HG02610 (cell line): ENCODE measurements around the gene NAP1L1.
A peak's percentile ranks its signal among the peaks of the same experiment; 100 is the strongest.

Experiments used
- ATAC-seq: cut with Tn5 transposase; IDR thresholded peaks from one replicate; pipeline ENCODE4 v1.9.1; 2021; ENCODE audit warnings: mild to moderate bottlenecking, moderate library complexity; ENCODE audit not compliant: unreplicated experiment

Gene NAP1L1, protein sequence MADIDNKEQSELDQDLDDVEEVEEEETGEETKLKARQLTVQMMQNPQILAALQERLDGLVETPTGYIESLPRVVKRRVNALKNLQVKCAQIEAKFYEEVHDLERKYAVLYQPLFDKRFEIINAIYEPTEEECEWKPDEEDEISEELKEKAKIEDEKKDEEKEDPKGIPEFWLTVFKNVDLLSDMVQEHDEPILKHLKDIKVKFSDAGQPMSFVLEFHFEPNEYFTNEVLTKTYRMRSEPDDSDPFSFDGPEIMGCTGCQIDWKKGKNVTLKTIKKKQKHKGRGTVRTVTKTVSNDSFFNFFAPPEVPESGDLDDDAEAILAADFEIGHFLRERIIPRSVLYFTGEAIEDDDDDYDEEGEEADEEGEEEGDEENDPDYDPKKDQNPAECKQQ

DNA sequence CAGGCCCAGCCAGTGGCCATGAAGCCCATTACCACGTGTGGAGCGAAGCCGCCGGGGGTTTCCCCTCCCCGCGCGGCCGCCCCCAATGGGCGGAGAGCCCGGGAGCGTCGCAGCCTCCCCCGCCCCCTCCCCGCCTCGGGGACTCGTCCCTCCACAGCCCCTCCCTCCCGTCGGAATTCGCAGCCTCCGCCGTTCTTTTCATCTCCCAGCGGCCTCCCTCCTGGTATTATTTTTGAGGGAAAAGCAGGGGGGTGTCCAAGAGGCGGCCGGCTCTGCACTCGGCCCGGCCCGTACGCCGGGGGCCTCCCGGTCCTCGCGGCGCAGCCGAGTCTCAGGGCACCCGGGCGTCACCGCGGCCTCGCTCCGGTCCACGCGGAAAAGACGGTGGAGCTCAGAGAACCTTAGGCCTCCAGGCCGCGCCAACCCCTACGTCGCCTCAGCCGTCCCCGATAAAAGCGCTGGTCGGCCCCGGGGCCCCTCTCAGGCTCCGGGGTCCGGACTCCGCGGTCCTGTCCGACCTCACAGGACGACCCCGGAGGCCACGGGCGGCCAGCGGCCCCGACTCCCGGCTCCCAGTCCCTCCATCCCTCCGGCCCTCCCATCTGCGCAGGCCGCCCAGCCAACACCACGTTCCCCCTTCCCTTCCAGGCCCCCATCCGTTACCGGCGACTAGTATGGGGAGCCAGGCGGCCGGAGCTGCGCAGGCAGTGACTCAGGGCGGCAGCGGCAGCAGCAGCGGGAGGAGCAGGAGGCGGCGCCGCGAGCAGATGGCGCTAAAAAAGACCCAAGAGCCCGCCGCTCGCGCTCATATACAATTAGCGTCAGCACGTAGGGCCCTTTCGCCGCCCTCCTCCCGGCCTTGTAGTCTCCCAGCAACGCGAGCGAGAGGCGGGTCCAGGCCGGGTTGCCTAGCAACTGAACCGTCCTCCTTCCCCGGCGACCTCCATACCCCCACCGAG lies at the start of gene NAP1L1:
TSS of gene NAP1L1 (minus strand) at position 782 of the 959 bp plus-strand sequence. CDS start 10,466 bp downstream, outside the sequence.
- ATAC-seq = peak; percentile 93

DNA sequence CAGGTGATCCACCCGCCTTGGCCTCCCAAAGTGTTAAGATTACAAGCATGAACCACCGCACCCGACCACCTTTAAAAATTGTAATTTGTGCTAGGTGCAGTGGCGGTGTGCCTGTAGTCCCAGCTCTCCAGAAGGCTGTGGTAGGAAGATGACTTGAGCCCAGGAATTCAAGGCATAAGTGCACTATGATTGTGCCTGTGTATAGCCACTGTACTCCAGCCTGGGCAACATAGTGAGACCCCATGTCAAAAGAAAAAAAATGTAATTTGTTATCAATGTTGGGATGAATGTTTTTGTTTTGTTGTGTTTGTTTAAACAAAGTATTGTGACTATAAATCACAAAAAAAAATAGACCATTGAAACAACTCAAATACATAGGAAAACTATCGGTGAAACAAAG lies 43.1 kb upstream of the NAP1L1 start:
- no peak for ATAC-seq

DNA sequence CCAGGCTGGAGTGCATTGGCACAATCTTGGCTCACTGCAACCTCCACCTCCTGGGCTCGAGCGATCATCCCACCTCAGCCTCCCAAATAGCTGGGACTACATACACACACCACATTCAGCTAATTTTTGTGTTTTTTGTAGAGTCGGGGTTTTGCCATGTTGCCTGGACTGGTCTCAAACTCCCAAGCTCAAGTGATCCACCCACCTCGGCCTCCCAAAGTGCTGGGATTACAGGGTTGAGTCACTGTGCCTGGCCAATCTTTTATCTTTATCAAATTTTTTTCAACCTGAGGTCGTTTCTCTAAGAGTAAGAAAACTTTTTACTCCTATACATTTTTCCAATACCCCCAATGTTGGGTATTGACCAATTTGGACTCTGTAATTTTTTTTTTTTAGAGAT lies 40.0 kb upstream of the NAP1L1 start:
- no peak for ATAC-seq

DNA sequence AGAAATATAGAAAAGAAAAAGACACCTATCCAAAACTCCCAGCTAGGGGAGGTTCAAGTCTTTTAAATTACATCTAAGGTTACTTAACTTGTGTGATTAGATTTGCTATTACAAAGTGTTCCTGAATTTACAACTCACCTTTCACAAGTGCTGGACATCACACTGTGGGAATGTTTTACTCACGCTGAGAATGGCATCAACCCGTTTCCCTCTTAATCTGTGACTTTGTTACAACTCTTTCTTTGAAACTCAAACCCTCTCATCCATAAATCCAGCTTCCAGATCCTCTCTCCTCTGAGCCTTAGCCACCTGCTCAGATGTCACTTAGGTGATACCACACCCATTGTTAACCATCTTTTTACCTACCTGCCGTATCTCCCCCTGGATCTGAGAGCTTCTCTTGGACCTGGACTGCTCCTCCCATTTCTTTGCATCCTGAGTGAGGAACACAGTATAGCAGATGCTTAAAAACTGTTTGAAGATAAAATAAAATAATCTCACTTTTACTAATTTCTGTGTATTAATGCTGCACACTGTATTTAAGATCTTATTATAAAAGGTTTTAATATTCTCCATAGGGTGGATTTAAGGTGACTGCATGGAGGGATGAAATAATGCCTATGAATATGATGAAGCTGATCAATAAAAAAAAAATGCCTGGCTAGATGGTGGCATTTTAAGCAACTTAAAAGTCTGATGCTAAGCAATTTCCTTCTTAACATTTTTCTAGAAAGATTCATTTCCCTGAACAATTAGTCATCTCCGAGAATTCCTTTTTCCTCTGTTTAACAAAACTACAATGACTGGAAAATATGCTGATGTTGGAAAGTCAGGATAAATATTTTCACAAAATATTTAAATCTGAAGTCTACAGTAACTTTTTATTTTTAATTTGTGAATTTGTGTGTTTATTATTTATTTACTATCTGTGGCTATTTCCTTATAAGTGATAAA lies 39.1 kb upstream of the NAP1L1 start:
- ATAC-seq = no peak

DNA sequence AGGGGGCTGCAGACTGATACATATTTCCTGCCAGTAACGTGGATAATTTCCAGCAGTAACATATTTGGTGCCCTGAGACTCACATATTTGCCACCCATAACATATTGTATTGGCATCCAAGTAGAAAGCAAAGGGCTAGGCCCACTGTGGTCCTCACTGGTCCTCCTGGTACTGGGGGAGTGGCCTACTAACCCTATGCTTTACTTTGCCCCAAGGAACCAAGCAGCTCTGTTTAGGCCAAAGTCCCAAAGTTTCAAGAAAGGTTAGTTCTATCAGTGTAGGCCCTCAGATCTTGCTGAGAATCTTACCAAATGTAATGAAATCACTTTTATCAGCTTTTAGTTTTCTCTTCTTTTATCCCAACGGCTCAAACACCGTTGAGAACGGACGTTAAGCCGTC lies 35.4 kb upstream of the NAP1L1 start:
- no peak for ATAC-seq

DNA sequence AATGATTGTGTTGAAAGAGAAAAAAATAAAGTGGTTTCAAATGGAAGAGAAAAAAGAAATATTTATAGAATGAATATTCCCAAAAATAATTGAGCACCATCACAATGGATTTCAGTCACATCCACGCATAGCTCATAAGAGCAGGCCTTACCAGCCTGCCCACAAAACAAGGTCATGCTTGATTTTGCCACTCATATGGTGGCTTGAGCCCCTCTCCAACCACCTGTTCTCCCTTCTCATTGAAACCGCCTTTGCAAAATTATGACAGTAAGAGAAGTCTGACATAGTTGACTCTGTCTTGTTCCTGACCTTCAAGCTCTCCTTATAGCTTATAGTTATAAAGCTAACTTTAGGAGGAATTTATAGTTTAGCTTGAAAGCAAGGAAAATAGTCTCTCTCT lies 33.3 kb upstream of the NAP1L1 start:
- ATAC-seq = no peak

DNA sequence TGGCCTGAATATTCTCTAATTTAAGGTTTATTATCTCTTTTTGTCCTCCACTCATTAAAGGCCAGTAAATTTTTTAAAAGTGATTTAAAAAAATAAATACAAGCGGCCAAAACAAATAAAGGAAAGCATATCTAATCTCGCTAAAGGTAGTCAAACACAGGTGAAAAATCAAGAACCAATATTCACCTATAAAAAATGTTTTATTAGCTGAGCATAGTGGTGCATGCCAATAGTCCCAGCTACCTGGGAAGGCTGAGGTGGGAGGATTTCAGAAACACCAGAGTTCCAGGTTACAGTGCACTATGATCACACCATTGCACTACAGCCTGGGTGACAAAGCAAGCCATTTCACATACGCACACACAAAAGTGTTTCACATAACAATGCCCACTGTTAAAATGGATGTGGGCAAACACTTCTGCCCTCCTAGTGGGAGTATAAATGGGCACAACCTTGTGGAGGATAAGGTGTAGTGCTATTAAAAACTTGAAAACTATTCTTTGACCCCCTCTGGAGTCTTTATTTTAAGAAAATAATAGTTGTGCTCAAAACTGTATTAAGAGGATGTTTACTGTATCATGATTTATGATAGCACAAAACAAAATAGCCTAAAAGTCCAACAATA lies 32.7 kb upstream of the NAP1L1 start:
- ATAC-seq = no peak

DNA sequence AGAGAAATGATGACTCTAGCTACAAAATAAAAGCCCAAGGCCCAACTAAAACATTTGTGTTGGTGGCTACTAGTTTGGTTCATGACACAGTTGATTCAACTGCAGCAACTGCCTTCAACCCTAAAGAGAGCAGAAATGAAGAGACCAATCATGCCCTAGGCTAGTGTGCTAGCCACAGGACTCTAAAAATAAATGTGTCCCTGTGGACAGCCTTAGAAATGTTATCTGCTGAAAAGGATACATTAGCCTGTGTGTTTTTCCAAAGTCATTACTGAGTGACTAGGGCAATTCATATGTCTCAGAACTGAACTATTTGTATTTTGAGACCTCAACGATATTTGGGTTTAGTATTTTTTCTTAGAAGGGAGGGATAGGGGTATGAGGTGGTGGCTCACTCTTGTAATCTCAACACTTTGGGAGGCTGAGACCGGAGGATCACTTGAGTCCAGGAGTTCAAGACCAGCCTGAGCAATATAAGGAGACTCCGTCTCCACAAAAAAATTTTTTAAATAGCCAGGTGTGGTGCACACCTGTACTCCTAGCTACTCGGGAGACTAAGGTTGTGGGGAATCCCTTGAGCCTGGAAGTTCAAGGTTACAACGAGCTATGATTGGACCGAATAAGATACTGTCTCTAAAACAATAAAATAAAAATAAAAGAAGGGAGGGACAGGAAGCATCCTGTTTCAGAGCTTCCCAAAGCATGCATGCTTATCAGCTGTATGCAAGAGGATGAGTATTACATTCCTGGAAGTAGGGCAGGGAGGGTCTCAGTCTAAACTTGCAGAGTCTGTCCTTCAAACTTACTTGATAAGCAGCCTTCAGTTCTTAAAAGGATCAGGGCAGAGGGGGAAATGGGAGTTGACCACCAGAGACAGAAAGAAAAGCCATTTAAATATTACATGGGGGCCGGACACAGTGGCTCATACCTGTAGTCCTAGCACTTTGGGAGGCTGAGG lies 29.6 kb upstream of the NAP1L1 start:
- ATAC-seq = no peak

DNA sequence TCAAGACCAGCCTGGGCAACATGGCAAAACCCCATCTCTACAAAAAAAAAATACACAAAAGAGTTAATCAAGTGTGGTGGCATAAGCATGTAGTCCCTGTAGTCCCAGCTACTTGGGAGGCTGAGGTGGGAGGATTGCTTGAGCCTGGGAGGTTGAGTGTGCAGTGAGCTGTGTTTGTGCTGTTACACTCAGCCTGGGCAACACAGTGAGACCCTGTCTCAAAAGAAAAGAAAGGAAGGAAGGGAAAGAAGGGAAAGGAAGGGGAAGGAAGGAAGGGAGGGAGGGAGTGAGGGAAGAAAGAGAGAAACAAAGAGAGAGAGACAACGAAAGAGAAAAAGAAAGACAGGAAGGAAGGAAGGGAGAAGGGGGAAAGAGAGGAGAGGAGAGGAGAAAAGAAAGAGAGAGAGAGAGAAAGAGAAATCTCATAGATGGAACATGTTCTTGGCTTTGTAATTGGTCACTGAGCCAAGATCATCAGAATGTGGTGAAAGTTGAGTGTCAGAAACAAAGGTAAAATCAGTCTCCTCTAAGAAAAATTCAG lies 26.8 kb upstream of the NAP1L1 start:
- ATAC-seq = no peak

DNA sequence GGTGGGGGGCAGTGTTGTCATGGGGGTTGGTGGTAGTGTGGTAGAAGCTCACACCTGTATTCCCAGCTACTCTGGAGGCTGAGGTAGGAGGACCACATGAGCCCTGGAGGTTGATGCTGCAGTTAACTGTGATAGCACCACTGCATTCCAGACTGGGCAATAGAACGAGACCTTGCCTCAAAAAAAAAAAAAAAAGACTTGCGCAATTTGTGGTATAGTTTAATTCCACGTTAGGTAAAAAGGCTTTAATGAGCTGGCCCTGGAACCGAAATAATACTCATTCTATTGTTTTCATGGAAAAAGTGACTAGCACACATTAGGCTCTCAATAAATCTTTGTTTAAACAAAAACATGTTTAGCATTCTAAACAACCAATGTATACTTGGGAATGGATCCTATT lies 25.4 kb upstream of the NAP1L1 start:
- ATAC-seq = no peak

DNA sequence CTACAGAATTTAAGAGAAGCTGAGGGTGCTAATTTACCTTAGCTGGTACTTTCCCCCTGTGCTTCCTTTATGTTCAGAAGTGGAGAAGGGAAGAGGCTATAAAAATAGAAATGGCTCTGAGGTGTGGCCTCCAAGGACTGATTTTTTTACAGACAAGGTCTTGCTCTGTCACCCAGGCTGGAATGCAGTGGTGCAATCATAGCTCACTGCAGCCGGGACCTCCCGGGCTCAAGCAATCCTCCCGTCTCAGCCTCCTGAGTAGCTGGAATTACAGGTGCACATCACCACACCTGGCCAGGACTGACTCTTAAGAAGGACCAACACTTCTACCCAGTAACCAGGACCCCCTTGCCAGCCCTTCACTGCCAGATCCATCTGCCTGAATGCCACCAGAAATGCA lies 23.9 kb upstream of the NAP1L1 start:
- no peak for ATAC-seq

DNA sequence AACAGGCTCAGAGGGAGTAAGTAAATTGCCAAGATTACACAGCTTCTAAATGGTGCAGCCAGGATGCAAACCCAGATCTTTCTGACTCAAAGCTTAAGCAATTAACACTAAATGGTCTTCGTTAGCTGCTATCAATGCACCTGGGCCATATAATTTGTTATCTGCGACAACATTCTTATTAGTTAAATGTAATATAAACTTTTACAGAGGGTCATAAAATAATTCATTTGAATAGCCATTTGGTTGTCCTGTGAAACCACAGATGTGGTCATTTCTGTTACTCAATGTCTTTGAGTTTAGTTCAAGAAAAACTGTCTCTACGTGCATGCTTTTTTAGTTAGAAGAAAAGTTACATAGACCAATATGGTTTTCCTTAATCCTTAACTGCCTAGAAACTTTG lies 22.1 kb upstream of the NAP1L1 start:
- no peak for ATAC-seq

DNA sequence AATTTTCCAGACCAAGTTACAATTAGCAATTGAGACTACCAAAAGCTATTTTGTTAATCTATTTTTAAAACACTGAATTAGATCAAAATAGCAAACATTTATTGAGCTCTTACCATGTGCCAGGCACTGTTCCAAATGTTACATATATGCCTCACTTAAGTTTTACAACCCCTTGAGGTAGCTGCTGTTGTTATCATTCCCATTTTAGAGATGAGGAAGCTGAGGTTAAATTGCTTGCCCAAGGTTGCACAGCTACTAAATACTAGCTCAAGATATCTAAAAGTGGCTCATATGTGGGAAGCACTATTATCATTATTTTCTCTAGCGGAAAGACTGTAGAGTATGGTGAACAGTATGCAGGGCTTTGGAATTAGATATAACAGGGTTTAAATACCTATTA lies 19.5 kb upstream of the NAP1L1 start:
- no peak for ATAC-seq

DNA sequence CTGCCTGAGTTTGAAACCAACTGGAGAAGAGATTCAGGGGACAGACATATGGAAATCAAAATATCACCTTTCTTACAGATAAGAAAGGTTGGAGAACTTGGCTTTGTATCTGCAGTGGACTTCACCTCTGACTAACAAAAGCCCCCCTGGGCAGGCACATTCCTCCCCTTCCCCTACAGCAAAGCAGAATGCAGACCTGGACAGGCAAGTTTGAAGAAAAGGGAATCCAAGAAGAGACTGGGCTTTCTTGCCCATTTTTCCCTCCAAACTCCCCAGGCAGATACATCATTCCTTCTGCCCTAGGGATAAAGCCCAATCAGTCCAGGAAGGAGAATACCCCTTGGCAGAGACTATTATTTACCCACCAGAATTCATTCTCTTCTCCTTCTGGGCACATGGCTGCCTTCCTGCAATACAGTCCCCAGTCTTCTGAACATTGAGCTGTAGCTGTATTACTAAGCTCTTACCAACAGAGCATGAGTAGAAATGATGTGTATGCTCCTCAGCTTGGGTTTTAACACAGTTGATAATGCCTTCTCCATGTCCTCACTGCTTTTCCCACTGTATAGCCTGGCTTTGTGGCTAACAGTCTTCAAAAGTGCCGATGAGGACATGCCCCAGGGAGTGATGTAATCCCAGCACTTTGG lies 17.4 kb upstream of the NAP1L1 start:
- no peak for ATAC-seq

DNA sequence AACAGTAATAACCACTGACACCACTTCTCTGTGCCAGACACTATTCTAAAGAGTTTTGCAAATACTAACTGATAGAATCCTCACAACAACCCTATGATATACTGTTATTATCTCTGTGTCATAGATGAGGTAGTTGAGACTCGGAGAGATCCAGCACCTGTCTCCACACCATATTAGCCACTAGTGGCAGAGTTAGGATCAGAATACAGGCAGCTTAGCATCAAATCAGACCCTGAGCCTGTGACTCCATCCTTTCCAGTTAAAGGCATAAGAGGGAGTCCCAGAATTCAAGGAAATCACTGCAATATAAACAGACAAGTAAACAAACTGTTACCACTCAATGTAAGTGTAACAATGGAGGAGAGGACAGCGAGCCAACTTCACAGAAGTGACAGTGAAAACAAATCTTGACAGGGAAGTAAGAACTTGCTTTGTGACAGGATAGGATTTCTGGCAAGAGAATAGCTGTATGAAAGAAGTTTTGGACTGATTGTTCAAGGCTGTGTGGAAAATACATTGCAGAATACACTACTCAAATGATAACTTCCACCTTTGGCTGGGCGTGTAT lies 11.7 kb upstream of the NAP1L1 start:
- ATAC-seq = no peak

DNA sequence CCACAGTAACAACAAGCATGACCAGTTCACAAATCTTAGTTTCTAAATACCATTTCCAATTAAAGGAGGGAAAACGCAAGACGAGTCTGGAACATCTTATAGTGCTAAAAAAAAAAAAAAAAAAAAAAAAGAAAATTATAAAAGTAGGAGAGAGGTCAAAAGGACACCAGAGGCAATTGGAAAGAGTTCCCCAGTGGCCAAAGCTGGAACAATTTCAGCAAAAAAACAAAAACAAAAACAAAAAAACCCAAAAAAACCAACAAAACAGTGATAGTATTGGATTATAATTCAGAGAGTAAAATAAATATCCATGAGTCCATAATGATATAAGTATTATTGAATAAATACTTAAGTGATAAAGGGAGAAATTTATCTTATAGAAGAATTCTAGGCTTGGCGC lies 10.3 kb upstream of the NAP1L1 start:
- no peak for ATAC-seq

DNA sequence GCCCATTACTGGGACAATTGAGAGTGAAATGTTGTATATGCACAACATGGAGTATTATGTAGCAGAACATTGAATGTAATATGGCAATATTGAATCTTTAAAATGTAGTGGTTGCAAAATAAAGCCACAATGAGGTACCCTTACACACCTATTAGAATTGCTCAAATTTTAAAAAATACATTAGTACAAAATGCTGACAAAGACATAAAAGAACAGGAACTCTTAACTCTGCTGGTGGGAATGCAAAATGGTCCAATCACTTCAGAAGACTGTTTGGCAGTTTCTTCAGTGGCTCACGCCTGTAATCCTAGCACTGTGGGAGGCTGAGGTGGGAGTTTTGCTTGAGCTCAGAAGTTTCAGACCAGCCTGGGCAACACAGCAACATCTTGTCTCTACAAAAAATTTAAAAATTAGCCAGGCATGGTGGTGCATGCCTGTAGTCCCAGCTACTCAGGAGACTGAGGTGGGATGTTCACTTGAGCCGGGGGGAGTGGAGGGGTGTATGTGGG lies 6.8 kb upstream of the NAP1L1 start:
- ATAC-seq = no peak

DNA sequence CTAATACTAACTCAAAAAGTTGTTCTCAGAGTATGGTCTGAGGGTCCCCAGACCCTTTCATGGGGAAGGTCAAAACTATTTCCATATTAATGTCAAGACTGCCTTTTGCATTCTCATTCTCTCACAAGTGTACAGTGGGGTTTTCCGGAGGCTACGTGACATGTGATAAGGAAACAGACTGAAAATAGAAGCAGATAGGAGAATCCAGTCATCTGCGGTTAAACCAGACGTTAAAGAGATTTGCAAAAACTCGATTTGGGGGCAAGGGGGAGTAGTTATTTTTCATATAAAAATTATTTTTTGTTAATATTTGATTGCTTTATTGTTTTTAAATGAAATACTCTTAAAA lies 1.0 kb upstream of the NAP1L1 start:
- ATAC-seq = peak; percentile 9
